CD4-positive, alpha-beta T cell treated with Interleukin-17A for 1 hour (primary cell): ENCODE results near the gene ARL9.

ENCODE experiments used
- DNase-seq: peaks from one replicate; pipeline ENCODE4 v3.0.0-alpha.2; 2020

Gene ARL9

DNA sequence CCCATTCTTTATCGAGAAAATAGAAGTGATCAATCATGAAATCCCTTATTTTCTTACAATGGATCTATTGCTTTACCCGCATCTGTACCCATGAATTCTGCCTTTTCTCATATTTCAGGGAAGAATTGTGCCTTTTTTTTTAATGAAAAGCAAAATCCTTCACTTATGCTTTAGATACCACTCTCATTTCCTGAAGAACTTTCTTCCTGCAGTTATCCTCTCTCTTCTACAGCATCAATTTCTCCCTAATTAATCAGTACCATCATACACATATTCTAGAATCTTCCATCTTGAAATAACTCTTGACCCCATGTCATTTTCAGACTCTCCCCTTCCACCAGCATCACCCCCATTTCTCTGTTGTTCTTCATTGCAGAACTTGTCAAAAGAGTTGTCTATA is 26.6 kb downstream of the ARL9 start:
- DNase-seq, result no peak

DNA sequence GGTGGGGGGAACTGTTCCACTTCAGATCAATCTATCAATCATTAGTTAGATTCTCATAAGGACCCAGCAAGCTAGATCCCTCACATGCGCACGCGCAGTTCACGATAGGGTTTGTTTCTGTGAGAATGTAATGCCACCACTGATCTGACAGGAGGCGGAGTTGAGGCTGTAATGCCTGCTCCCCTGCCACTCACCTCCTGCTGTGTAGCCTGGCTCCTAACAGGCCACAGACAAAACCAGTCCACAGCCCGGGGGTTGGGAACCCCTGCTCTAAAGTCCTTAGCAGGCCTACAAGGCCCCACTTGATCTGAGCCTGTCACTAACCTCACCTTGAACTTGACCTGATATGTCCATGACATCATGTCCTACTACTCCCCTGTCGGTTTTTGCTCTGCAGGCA is 30.3 kb downstream of the ARL9 start:
- DNase-seq, result no peak

DNA sequence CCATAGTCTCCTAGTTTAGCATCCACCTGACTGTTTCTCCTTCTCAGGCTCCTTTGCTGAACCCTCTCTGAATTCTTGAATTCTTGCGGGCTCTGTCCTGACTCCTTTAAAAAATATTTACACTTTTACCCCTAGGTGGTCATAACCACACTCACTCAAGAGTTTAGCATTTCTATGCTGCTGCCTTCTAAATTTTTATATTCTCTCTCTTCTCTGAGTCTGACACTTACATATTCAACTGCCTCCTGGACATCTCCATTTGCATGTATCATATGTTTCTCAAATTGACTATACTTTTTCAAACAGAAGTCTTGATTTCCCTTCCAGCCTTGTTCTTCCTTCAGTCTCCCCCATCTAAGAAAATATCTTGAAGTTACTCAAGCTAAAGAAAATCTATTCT is 31.6 kb downstream of the ARL9 start:
- DNase-seq, result no peak

DNA sequence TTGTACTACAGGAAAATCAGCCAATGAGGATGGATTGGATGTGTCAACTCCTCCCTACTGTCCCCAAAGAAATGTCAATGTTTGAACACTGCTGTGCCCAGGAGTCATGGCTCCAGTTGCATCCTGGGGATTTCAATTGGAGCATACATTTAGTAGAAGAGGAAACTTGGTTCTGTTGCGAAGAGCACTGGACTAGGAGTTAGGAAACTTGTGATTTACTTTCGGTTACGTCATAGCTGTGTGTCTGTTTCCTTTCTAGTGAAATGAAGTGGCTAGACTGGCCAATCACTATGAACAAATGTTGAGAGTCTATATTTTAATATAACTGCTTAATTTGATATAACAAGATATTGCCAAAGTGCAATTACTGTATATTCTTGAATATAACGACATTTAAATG is 35.2 kb downstream of the ARL9 start:
- no peak for DNase-seq

DNA sequence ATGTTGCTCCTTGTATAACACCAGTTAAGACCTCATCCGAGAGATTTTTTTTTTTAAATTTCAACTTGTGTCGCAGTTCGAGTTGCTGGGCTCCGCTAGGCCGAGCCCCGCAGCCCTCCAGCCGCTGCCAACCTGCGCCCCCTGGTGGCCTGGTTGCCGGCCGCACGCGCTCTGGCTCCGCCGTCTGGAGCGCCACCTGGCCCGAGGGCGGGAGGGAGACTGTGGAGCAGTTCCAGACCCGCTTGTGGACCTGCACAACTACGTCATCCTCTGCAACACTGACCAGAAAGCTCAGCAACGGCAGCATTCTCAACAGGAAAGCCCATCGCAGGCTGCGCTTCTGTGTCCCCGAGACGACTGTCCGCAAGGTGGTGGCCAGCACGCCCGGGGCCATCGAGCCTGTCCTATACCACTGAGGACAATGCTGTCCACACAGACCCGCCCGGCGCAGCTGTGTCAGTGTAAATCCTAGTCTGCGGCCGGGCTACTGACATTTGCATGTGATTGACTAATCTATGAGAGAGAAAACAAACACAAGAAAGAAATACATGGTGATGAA is 39.1 kb downstream of the ARL9 start:
- peak; percentile 85 for DNase-seq

DNA sequence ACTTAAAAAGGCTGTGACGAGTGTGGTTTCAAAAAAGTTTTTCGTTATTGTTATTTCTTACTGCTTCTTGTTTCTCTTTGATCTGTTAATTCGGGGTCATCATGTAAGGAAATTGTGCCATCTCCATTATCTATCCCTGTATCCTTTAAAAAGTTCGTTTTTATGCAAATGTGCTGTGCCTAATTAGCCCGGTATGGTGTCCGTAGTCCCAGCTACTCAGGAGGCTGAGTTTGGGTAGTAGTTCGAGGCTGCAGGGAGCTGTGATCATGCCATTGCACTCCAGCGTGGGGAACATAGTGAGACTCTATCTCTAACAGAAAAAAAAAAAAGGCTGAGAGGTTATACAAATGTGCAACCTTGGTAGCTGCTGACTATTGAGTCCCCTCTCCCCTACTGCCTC is 45.1 kb downstream of the ARL9 start:
- DNase-seq, result no peak

DNA sequence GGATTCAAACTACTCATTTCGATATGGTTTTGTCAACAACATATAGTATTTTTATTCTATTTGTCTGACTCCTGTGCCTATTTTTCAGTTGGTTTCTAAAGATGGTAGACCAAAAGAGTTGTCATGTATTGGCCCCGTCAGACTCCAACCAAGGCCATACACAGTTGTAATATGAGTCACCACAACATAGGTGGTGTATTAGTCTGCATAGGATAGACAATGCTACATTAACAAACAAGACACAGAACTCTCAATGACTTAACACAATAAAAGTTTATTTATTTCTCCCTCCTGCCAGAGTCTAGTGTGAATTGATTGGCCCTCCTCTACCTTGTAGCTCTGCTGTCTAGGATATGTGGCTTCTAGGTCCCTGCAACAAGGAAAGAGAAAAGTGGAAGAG is 45.9 kb downstream of the ARL9 start:
- no peak for DNase-seq

DNA sequence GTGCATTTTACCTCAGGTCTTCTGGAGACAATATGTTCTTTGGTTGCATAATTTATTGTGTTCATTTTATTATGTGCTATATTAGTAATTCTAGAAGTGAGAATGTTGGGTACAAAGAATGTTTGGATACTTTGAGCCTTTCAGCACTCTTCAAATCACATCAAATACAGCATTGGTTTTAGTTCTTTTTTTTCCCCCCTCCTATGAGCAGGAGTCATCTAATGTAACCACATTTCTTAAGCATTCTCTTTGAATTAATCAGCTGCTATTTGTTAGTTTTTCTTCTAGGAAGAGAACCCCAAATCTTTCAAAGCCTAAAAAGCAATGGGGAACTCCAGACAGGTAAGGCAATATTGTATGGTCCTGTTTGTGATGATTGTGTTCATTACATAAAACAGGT is 46.7 kb downstream of the ARL9 start:
- DNase-seq, result no peak

DNA sequence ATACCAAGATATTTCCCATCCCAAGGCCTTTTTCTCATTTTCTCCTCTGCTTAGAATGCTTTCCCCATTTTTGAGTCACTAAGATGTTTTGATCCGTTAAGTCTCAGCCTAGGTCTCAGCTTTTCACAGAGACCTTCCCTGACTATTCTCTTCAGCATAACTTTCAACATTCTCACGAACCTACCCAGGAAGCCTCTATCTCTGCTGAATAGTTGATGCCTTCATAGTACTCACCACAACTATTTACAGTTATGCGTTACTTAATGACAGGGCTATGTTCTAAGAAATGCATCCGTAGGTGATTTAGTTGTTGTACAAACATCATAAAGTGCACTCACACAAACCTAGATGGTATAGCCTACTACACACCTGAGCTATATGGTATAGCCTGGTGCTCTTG is 64.5 kb downstream of the ARL9 start:
- no peak for DNase-seq
